ENCODE results near the gene RAB11FIP4. TPM values are rescaled to one million over a fixed set of nuclear protein-coding genes. Genes with fewer than 3 reads are reported as not detected.
A peak's percentile ranks its signal among the peaks of the same experiment; 100 is the strongest.

RAB11FIP4 gene
- total RNA-seq, 1 experiment from 2014 or later: 10.8 TPM

DNA sequence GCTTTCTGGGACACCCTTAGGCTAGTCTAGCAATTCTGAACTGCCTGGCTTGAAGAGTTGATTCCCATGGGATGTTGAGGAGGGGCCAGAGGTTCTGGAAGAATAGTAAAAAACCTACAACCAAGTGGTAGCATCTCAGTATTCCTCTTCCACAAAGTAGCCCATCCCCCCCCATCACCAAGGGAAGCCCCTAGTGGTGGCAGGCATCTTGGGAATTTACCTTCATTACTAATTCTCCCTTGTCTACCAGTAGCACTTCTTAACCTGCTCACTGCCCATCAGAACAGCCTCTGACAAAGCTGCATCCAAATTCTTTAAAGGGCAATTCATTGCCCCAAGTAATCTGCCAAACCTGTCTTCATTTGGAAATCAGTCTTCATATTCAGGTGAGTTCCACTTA, 12.8 kb upstream of the RAB11FIP4 start:
- Histone ChIP-seq H3K9me3 (ENCODE audit: control insufficient read depth, insufficient read depth, low read depth, low read length) (no peaks in the 10 kb centered on the region), H3K36me3 (ENCODE audit: control insufficient read depth, insufficient read depth, low read length) (peaks cover 13% of the 10 kb centered on the region; the same call in 1 of the 2 replicates), H3K27ac (ENCODE audit: low read length) (no peak overlapping the region), H3K4me1 (ENCODE audit: control insufficient read depth, insufficient read depth, low read length) (no peaks in the 10 kb centered on the region), H3K4me3 (ENCODE audit: low read depth in 2 of 2, low read length in 2 of 2) (no peak overlapping the region), H3K27me3 (ENCODE audit: control insufficient read depth, insufficient read depth, low read length) (no peaks in the 10 kb centered on the region)
- intact Hi-C loops (cut with micrococcal nuclease; ENCODE audit: unreplicated experiment): no loop called here
- TF ChIP-seq, protein P1, sequence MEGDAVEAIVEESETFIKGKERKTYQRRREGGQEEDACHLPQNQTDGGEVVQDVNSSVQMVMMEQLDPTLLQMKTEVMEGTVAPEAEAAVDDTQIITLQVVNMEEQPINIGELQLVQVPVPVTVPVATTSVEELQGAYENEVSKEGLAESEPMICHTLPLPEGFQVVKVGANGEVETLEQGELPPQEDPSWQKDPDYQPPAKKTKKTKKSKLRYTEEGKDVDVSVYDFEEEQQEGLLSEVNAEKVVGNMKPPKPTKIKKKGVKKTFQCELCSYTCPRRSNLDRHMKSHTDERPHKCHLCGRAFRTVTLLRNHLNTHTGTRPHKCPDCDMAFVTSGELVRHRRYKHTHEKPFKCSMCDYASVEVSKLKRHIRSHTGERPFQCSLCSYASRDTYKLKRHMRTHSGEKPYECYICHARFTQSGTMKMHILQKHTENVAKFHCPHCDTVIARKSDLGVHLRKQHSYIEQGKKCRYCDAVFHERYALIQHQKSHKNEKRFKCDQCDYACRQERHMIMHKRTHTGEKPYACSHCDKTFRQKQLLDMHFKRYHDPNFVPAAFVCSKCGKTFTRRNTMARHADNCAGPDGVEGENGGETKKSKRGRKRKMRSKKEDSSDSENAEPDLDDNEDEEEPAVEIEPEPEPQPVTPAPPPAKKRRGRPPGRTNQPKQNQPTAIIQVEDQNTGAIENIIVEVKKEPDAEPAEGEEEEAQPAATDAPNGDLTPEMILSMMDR (IDR thresholded peaks at IDR 0.05): 0 out of 2 replicates have a peak, but pooled peaks have one; percentile 10
- TF ChIP-seq POLR2AphosphoS5 (IDR thresholded peaks at IDR 0.05; ENCODE audit: low read depth, low read length): no peak
- TF ChIP-seq TCF7L2 (IDR thresholded peaks at IDR 0.05; ENCODE audit: low read depth, low read length): no peak
- TF ChIP-seq, protein P2, sequence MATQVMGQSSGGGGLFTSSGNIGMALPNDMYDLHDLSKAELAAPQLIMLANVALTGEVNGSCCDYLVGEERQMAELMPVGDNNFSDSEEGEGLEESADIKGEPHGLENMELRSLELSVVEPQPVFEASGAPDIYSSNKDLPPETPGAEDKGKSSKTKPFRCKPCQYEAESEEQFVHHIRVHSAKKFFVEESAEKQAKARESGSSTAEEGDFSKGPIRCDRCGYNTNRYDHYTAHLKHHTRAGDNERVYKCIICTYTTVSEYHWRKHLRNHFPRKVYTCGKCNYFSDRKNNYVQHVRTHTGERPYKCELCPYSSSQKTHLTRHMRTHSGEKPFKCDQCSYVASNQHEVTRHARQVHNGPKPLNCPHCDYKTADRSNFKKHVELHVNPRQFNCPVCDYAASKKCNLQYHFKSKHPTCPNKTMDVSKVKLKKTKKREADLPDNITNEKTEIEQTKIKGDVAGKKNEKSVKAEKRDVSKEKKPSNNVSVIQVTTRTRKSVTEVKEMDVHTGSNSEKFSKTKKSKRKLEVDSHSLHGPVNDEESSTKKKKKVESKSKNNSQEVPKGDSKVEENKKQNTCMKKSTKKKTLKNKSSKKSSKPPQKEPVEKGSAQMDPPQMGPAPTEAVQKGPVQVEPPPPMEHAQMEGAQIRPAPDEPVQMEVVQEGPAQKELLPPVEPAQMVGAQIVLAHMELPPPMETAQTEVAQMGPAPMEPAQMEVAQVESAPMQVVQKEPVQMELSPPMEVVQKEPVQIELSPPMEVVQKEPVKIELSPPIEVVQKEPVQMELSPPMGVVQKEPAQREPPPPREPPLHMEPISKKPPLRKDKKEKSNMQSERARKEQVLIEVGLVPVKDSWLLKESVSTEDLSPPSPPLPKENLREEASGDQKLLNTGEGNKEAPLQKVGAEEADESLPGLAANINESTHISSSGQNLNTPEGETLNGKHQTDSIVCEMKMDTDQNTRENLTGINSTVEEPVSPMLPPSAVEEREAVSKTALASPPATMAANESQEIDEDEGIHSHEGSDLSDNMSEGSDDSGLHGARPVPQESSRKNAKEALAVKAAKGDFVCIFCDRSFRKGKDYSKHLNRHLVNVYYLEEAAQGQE (IDR thresholded peaks at IDR 0.05; ENCODE audit: insufficient read depth in 1 of 2, low read depth in 2 of 2, low read length in 1 of 2): no peak
- TF ChIP-seq SIN3A (IDR thresholded peaks at IDR 0.05; ENCODE audit: borderline replicate concordance, insufficient read depth, low read depth, low read length): no peak
- ATAC-seq (no peak), DNase-seq (ENCODE audit: low read depth, low spot score) (no peak)
- ChIA-PET CTCF (interaction anchor here (1.3 kb wide), 1 partner anchor 9 kb away, joined by 9 read pairs; no protein-coding TSS in a partner anchor), POLR2A (no interaction called here)
- BruUV-seq (replicated peaks): no TSS peak
- in situ Hi-C loops (cut with HindIII; ENCODE audit: low pct_unique_long_range_greater_than_20kb, low sequenced_read_pairs): no loop called here

- no peaks in the 10 kb centered on the region for H3K4me1 ChIP-seq (ENCODE audit: control insufficient read depth, insufficient read depth, low read length)
- in situ Hi-C loops (cut with HindIII; ENCODE audit: low pct_unique_long_range_greater_than_20kb, low sequenced_read_pairs): no loop called here
- ChIA-PET POLR2A (no interaction called here), CTCF (no interaction called here)
- H3K27me3 ChIP-seq (ENCODE audit: control insufficient read depth, insufficient read depth, low read length): no peaks in the 10 kb centered on the region
- ATAC-seq: no peak
- BruUV-seq (replicated peaks): no TSS peak
- H3K36me3 ChIP-seq (ENCODE audit: control insufficient read depth, insufficient read depth, low read length): peaks cover 5% of the 10 kb centered on the region; the same call in 1 of the 2 replicates
- H3K4me3 ChIP-seq (ENCODE audit: low read depth in 2 of 2, low read length in 2 of 2): no peak overlapping the region
- TF ChIP-seq TCF7L2 (IDR thresholded peaks at IDR 0.05; ENCODE audit: low read depth, low read length): no peak
- TF ChIP-seq POLR2AphosphoS5 (IDR thresholded peaks at IDR 0.05; ENCODE audit: low read depth, low read length): no peak
- TF ChIP-seq, protein P1 (IDR thresholded peaks at IDR 0.05): no peak
- no peak for TF ChIP-seq SIN3A (IDR thresholded peaks at IDR 0.05; ENCODE audit: borderline replicate concordance, insufficient read depth, low read depth, low read length)
- TF ChIP-seq, protein P2 (IDR thresholded peaks at IDR 0.05; ENCODE audit: insufficient read depth in 1 of 2, low read depth in 2 of 2, low read length in 1 of 2): no peak
- H3K9me3 ChIP-seq (ENCODE audit: control insufficient read depth, insufficient read depth, low read depth, low read length): no peaks in the 10 kb centered on the region
- no peak for DNase-seq (ENCODE audit: low read depth, low spot score)
- intact Hi-C loops (cut with micrococcal nuclease; ENCODE audit: unreplicated experiment): no loop called here
- H3K27ac ChIP-seq (ENCODE audit: low read length): no peak overlapping the region
These were observed 11.8 kb upstream of the RAB11FIP4 start for GRCh38 chr17:31379597-31380205.
